Raji (cell line): ENCODE results near the gene DNAJC27.

ENCODE experiments used
- POLR2A ChIP-seq: IDR thresholded peaks from 2 replicates; pipeline ENCODE4 v1.6.1; 2011; ENCODE audit warnings: low read depth, low read length, control low read depth; ENCODE audit not compliant: insufficient read depth

Gene DNAJC27

DNA sequence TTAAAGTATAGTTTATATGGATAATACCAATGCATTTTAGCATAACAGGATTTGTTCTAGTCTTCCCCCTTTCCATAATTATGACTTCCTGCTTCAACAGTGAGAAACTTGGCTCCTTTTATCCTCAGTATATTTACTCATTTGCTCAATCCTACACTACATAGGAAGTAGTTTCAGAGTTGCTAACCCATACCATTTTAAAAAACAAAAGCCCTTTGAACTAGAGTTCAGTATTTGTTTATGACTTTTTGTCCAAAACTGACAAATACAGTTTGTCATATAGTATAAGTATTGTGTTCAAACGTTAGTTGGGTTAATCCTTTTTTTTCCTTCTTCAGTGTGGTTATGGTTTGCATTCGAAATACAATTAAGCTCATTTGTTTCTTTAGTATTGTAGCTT is 5.9 kb upstream of the DNAJC27 start:
- TF ChIP-seq POLR2A = no peak

DNA sequence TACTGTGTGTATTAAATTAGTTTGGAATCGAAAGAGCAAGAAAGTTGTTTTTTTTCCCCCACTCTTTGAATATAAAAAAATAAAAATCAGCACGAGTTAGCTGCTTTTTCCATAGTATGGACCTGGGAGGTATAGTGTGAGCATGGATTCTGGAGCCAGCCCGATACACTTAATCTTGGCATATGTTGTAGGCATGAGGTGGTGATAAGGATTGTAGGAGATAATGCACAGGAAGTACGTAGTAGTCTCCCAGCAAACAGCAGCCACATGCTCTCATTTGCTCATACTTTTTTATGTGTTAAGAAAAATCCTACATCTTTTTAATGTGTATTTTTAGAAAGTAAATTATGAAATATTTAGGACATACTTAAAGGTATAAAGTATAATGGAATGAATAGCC is 2.1 kb upstream of the DNAJC27 start:
- TF ChIP-seq POLR2A = no peak

GRCh38 chr2:24972315-24972961 is 683 bp upstream of the DNAJC27 start:
- TF ChIP-seq POLR2A = no peak

DNA sequence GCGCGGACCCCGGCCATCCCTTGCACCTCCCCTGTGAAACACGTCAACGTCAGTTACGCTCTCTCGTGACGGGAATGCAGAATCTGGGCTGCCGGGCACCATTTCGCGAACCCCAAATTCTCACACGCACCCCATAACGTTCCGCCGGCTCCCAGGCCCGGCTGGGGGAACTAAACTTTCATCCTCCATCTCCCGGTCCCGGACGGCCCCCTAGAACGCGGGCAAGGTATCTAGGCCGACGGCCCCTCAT is 544 bp downstream of the DNAJC27 start:
- TF ChIP-seq POLR2A = no peak

GRCh38 chr2:24970483-24971285 is 1.1 kb downstream of the DNAJC27 start:
- no peak for TF ChIP-seq POLR2A

- TF ChIP-seq POLR2A = no peak
Observed at GRCh38 chr2:24969784-24970183, 2.0 kb downstream of the DNAJC27 start.

DNA sequence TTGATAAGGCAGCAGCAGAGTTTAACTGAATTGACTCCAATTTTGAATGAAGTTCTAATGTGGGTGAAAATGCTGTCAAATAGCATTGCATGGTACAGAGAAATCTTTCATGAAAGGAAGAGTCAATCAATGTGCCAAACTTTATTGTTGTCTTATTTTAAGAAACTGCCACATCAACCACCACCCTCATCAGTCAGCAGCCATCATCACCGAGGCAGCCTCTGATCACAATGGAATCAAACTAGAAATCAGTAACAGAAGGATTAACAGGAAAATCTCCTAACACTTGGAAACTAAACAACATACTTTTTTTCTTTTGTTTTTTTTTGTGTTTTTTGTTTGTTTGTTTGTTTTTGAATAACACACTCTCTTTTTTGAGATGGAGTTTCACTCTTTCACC is 9.9 kb downstream of the DNAJC27 start:
- TF ChIP-seq POLR2A = no peak

DNA sequence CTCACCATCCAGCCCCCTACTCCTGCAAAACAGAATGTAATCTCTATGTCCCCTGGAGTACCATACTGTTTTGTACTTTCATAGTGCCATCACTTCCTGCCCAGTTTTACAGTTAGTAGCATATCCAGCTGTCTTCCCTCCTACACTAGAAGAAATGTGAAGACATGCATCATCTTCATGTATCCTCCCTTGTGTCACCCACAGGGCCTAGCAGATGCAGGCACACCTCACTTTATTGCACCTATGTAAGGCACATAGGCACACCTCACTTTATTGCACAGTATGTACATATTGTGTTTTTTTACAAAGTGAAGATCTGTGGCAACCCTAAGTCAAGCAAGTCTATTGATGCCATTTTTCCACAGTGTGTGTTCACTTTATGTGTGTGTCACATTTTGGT is 12.0 kb downstream of the DNAJC27 start:
- no peak for TF ChIP-seq POLR2A

- TF ChIP-seq POLR2A = no peak
Observed at GRCh38 chr2:24958411-24958935, 13.3 kb downstream of the DNAJC27 start.

GRCh38 chr2:24957976-24958375 is 13.8 kb downstream of the DNAJC27 start:
- TF ChIP-seq POLR2A = no peak

GRCh38 chr2:24957221-24957620 is 14.5 kb downstream of the DNAJC27 start:
- TF ChIP-seq POLR2A = no peak

- no peak for TF ChIP-seq POLR2A
Observed at GRCh38 chr2:24955921-24956320, 15.8 kb downstream of the DNAJC27 start.

DNA sequence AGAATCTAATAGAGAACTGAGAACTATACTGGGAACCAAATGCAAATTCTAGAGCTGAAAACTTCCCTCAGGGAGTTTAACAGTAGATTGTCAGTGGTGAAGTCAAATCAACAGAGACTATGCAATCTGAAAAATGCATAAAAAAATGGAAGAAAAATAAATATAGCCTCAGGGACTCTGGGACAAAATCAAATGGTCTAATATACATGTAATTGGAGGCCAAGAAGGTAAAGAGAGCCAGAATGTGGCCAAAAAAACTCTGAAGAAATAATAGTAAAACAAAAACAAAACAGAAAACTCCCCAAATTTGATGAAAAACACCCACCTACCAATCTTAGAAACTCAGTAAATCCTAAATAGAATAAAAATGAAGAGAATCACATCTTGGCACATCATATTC is 16.5 kb downstream of the DNAJC27 start:
- no peak for TF ChIP-seq POLR2A

GRCh38 chr2:24950102-24950501 is 21.7 kb downstream of the DNAJC27 start:
- TF ChIP-seq POLR2A = no peak

DNA sequence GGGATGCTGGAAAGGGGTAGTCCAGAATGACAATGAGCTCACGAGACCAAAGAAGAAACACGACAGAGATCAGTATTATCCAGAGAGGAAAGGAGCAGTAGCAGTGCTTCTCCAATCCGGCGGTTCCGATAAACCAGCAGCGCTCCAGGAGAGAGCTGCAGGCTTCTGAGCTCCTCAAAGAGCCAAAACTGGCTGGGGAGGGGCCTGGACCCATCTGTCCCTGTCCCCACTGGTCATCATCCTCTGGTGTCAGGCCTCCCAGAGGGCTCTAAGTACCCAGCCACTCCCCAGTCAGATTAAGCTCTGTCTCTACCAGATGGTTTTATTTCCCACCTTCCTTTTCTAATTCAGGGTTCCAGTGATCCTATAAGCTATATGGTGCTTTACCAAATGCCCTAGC is 23.2 kb downstream of the DNAJC27 start:
- TF ChIP-seq POLR2A = no peak

- no peak for TF ChIP-seq POLR2A
Observed at GRCh38 chr2:24947561-24948157, 24.1 kb downstream of the DNAJC27 start.

- TF ChIP-seq POLR2A = no peak
Observed at GRCh38 chr2:24945907-24946306, 25.8 kb downstream of the DNAJC27 start.

GRCh38 chr2:24943427-24944053 is 28.2 kb downstream of the DNAJC27 start:
- TF ChIP-seq POLR2A = no peak
